ENCODE measurements around the gene TXNIP.

The TXNIP gene

GRCh38 chr1:145960468-145961108 lies 35.8 kb downstream of the TXNIP start:
- no peak for TF ChIP-seq CTCF (IDR thresholded peaks at IDR 0.05; ENCODE audit: extremely low read depth, missing control alignments)
- DNase-seq (ENCODE audit: low spot score): peak; percentile 62

- TF ChIP-seq CTCF (IDR thresholded peaks at IDR 0.05; ENCODE audit: extremely low read depth, missing control alignments): no peak
- DNase-seq (ENCODE audit: low spot score): peak; percentile 19
Measured at GRCh38 chr1:145959957-145960467, 36.4 kb downstream of the TXNIP start.

GRCh38 chr1:145959333-145959732 lies 37.0 kb downstream of the TXNIP start:
- TF ChIP-seq CTCF (IDR thresholded peaks at IDR 0.05; ENCODE audit: extremely low read depth, missing control alignments): no peak
- DNase-seq (ENCODE audit: low spot score): no peak

- no peak for TF ChIP-seq CTCF (IDR thresholded peaks at IDR 0.05; ENCODE audit: extremely low read depth, missing control alignments)
- no peak for DNase-seq (ENCODE audit: low spot score)
Measured at GRCh38 chr1:145958734-145959133, 37.6 kb downstream of the TXNIP start.

- TF ChIP-seq CTCF (IDR thresholded peaks at IDR 0.05; ENCODE audit: extremely low read depth, missing control alignments): no peak
- DNase-seq (ENCODE audit: low spot score): peak; percentile 97
Measured at GRCh38 chr1:145957443-145958319, 38.7 kb downstream of the TXNIP start, which contains the start of gene LIX1L. LIX1L (minus strand) TSS chr1:145958017; CDS start chr1:145957927, 90 bp downstream.

- no peak for TF ChIP-seq CTCF (IDR thresholded peaks at IDR 0.05; ENCODE audit: extremely low read depth, missing control alignments)
- DNase-seq (ENCODE audit: low spot score): peak; percentile 33
Measured at GRCh38 chr1:145956781-145957442, 39.5 kb downstream of the TXNIP start.

All from GM20000 (cell line).